ENCODE data around the gene TPRG1. TPM values are rescaled to one million over a fixed set of nuclear protein-coding genes. Genes with fewer than 3 reads are reported as not detected.

TPRG1 gene
- total and polyA plus RNA-seq, 4 donors: 1.0 to 46.6 (median 6.9) TPM

DNA sequence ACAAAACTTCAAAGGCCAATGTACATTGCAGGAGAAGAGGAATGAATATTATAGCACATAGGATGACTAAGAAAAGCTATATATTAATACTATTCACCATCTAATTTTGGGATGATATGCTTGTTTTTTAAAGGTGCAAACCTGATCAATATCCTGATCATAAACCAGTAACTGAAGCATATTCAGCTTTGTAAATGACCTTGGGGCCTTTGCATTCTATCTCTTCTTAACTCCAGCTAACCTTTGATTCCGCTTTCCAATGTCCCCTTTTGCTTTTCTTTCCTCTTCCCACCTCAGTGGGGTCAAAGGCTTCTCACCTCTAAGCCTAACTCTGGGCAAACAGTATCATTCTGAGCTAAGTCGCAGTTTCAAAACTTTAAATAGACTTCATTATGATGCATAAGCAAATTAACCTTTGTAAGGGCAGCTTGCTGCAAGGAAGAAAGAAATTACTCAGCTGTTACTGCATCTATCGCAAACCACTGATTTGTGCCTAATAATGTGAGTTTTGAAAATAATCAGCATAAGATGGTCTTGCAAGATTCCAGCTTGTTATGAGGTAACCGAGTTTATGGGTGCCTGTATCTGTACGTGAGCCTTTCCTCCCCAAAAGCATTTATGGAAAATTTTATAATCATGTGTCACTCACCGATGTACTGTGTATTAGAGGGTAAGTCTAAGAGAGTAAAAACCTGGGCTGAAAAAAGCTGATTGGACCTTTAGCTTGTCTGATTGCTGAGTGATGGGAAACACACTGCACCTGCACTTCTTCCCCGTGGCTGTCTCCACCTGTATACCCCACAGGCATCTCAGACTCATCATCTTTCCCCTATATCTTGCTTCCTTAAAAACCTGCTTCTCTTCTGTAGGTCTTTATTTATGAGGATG lies 116.8 kb downstream of the TPRG1 start:
- H3K27ac ChIP-seq (ENCODE audit: low read depth in 1 of 2, low read length in 2 of 2): no peak overlapping the region
- no peak for DNase-seq (ENCODE audit: low spot score)
- H3K4me3 ChIP-seq (ENCODE audit: low read depth in 1 of 3, low read length in 3 of 3): no peak overlapping the region
- TF ChIP-seq HNF4G (IDR thresholded peaks at IDR 0.05) (no peak), YY1 (IDR thresholded peaks at IDR 0.05) (no peak), FOXA2 (IDR thresholded peaks at IDR 0.05) (no peak), TAF1 (conservative IDR thresholded peaks at IDR 0.05) (no peak), EGR1 (IDR thresholded peaks at IDR 0.05; ENCODE audit: low read depth in 2 of 2) (no peak), GABPA (IDR thresholded peaks at IDR 0.05 in 1 of 2, conservative IDR thresholded peaks at IDR 0.05 in 1 of 2) (no peak), NR2F2 (IDR thresholded peaks at IDR 0.05) (no peak), RAD21 (IDR thresholded peaks at IDR 0.05) (no peak), FOXA1 (IDR thresholded peaks at IDR 0.05) (no peak), JUND (IDR thresholded peaks at IDR 0.05) (no peak), HNF4A (conservative IDR thresholded peaks at IDR 0.05) (no peak), SP1 (IDR thresholded peaks at IDR 0.05) (no peak)
- TF ChIP-seq, protein P1, sequence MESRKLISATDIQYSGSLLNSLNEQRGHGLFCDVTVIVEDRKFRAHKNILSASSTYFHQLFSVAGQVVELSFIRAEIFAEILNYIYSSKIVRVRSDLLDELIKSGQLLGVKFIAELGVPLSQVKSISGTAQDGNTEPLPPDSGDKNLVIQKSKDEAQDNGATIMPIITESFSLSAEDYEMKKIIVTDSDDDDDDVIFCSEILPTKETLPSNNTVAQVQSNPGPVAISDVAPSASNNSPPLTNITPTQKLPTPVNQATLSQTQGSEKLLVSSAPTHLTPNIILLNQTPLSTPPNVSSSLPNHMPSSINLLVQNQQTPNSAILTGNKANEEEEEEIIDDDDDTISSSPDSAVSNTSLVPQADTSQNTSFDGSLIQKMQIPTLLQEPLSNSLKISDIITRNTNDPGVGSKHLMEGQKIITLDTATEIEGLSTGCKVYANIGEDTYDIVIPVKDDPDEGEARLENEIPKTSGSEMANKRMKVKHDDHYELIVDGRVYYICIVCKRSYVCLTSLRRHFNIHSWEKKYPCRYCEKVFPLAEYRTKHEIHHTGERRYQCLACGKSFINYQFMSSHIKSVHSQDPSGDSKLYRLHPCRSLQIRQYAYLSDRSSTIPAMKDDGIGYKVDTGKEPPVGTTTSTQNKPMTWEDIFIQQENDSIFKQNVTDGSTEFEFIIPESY (IDR thresholded peaks at IDR 0.05): no peak
- TF ChIP-seq, protein P2, sequence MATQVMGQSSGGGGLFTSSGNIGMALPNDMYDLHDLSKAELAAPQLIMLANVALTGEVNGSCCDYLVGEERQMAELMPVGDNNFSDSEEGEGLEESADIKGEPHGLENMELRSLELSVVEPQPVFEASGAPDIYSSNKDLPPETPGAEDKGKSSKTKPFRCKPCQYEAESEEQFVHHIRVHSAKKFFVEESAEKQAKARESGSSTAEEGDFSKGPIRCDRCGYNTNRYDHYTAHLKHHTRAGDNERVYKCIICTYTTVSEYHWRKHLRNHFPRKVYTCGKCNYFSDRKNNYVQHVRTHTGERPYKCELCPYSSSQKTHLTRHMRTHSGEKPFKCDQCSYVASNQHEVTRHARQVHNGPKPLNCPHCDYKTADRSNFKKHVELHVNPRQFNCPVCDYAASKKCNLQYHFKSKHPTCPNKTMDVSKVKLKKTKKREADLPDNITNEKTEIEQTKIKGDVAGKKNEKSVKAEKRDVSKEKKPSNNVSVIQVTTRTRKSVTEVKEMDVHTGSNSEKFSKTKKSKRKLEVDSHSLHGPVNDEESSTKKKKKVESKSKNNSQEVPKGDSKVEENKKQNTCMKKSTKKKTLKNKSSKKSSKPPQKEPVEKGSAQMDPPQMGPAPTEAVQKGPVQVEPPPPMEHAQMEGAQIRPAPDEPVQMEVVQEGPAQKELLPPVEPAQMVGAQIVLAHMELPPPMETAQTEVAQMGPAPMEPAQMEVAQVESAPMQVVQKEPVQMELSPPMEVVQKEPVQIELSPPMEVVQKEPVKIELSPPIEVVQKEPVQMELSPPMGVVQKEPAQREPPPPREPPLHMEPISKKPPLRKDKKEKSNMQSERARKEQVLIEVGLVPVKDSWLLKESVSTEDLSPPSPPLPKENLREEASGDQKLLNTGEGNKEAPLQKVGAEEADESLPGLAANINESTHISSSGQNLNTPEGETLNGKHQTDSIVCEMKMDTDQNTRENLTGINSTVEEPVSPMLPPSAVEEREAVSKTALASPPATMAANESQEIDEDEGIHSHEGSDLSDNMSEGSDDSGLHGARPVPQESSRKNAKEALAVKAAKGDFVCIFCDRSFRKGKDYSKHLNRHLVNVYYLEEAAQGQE (IDR thresholded peaks at IDR 0.05): no peak
- TF ChIP-seq, protein P3, sequence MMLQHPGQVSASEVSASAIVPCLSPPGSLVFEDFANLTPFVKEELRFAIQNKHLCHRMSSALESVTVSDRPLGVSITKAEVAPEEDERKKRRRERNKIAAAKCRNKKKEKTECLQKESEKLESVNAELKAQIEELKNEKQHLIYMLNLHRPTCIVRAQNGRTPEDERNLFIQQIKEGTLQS (IDR thresholded peaks at IDR 0.05): no peak
- TF ChIP-seq, protein P4, sequence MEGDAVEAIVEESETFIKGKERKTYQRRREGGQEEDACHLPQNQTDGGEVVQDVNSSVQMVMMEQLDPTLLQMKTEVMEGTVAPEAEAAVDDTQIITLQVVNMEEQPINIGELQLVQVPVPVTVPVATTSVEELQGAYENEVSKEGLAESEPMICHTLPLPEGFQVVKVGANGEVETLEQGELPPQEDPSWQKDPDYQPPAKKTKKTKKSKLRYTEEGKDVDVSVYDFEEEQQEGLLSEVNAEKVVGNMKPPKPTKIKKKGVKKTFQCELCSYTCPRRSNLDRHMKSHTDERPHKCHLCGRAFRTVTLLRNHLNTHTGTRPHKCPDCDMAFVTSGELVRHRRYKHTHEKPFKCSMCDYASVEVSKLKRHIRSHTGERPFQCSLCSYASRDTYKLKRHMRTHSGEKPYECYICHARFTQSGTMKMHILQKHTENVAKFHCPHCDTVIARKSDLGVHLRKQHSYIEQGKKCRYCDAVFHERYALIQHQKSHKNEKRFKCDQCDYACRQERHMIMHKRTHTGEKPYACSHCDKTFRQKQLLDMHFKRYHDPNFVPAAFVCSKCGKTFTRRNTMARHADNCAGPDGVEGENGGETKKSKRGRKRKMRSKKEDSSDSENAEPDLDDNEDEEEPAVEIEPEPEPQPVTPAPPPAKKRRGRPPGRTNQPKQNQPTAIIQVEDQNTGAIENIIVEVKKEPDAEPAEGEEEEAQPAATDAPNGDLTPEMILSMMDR (IDR thresholded peaks at IDR 0.05; ENCODE audit: low read depth, low read length, missing input control): no peak
- TF ChIP-seq, protein P5, sequence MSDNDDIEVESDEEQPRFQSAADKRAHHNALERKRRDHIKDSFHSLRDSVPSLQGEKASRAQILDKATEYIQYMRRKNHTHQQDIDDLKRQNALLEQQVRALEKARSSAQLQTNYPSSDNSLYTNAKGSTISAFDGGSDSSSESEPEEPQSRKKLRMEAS (IDR thresholded peaks at IDR 0.05): no peak
- H3K9ac ChIP-seq (ENCODE audit: low read depth in 1 of 2, low read length in 2 of 2): no peak overlapping the region
- no peaks in the 10 kb centered on the region for H3K9me3 ChIP-seq (ENCODE audit: control insufficient read depth in 4 of 4, low read length in 3 of 4)
- peaks cover 0 to 3% (median 0%) of the 10 kb centered on the region in 4 donors for H3K36me3 ChIP-seq (ENCODE audit: control insufficient read depth in 4 of 4, insufficient read depth in 3 of 4, low read depth in 1 of 4, low read length in 3 of 4)
- 86% methylated on average over 7 of the region's 7 CpGs for WGBS
- H3K4me1 ChIP-seq (ENCODE audit: control insufficient read depth in 4 of 4, insufficient read depth in 4 of 4, low read length in 3 of 4): no peaks in the 10 kb centered on the region
- H3K27me3 ChIP-seq (ENCODE audit: control insufficient read depth in 4 of 4, insufficient read depth in 4 of 4, low read length in 3 of 4): no peaks in the 10 kb centered on the region

Data from liver (tissue), 9 donors.